ENCODE data around the gene RFTN1.
A peak's percentile ranks its signal among the peaks of the same experiment; 100 is the strongest.

Gene RFTN1

GRCh38 chr3:16297997-16298885 lies 215.3 kb downstream of the RFTN1 start:
- H3K4me3 ChIP-seq (ENCODE audit: low read depth, low read length): no peak overlapping the region
- TF ChIP-seq CTCF (IDR thresholded peaks at IDR 0.05; ENCODE audit: borderline replicate concordance, insufficient read depth, low read depth, low read length): no peak

DNA sequence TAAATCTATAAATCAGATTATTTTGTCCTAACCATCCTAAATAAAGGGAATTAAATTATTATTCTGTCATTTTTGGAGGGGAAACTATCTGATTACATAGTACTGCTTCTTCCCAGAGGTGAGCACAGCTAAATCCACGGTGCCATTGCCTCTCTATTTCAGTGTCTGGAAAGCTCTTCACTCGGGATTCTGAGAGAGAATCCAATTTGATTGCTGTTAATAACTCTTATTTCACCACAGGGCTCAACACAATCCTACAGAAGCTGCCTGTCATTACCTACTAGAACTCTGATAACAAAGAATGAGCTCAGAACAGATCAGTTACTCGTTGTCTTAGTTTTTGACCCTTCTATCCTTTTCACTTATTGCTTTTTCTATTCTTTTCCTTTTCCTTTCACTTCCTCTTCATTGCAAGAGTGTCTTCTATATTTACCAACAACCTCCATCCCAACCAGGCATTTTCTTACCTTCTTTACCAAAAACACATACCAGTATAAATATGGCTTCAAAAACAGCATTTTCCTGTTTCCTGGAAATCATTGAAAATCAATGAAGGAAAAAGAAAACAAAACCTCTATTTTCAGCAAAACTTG lies 218.1 kb downstream of the RFTN1 start:
- TF ChIP-seq CTCF (IDR thresholded peaks at IDR 0.05; ENCODE audit: borderline replicate concordance, insufficient read depth, low read depth, low read length): no peak
- H3K4me3 ChIP-seq (ENCODE audit: low read depth, low read length): no peak overlapping the region

GRCh38 chr3:16294844-16295243 lies 218.7 kb downstream of the RFTN1 start:
- no peak overlapping the region for H3K4me3 ChIP-seq (ENCODE audit: low read depth, low read length)
- no peak for TF ChIP-seq CTCF (IDR thresholded peaks at IDR 0.05; ENCODE audit: borderline replicate concordance, insufficient read depth, low read depth, low read length)

DNA sequence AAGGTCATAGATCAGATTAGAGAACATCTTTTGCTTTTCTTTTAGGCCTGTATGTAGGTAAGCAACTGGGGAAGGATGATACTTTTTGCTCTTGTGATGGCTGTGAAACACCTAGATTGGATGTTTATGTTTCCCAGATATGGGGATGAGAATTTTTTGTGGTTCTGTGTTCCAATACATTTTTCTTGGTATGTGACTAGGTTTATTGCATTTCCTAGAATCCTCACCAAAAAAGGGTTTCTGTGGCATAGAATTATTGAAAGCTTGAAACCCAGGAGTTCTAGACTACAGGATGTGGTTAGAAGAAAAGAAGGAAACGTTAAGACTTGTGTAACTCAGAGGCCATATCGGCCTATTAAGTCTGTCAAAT lies 222.7 kb downstream of the RFTN1 start:
- no peak overlapping the region for H3K4me3 ChIP-seq (ENCODE audit: low read depth, low read length)
- no peak for TF ChIP-seq CTCF (IDR thresholded peaks at IDR 0.05; ENCODE audit: borderline replicate concordance, insufficient read depth, low read depth, low read length)

DNA sequence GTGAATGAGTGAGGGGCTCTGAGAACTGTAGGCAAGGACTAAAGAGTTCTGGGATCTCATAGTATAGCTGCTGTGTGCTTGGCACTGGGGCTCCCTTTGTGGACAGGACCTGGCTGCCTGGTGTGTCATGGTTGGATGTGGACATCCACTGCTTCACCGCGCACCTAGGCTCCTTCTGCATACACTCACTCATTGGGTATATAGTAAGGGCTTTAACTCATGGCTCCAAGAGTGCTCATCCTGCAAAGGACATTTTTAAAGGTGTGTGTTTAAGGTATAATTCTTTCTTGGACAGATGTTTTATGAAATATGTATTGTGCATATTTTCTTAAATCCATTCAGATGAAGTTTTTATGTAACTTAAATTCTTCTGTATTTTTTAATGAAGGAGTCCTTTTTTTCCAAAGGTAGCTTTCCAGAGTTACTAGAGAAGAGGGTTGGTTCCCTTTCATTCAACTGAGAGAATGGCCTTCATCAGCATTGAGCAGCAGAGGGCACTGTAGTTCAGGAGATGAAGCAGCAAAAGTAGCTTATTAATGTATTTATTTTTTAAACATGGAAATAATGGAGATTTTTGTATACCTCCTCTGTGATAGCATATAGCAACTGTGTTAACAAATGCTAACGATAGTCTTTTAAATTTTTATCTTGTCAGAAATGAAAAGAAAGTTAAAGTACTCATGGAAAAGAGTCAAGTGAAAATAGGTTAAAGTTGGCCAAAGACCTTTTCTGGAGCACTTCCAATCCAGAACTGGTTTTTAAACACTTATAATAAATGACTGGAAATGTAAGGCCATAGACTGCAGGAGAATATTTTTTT lies 223.3 kb downstream of the RFTN1 start:
- no peak overlapping the region for H3K4me3 ChIP-seq (ENCODE audit: low read depth, low read length)
- TF ChIP-seq CTCF (IDR thresholded peaks at IDR 0.05; ENCODE audit: borderline replicate concordance, insufficient read depth, low read depth, low read length): peak; percentile 54; the same call in 1 of the 2 replicates

DNA sequence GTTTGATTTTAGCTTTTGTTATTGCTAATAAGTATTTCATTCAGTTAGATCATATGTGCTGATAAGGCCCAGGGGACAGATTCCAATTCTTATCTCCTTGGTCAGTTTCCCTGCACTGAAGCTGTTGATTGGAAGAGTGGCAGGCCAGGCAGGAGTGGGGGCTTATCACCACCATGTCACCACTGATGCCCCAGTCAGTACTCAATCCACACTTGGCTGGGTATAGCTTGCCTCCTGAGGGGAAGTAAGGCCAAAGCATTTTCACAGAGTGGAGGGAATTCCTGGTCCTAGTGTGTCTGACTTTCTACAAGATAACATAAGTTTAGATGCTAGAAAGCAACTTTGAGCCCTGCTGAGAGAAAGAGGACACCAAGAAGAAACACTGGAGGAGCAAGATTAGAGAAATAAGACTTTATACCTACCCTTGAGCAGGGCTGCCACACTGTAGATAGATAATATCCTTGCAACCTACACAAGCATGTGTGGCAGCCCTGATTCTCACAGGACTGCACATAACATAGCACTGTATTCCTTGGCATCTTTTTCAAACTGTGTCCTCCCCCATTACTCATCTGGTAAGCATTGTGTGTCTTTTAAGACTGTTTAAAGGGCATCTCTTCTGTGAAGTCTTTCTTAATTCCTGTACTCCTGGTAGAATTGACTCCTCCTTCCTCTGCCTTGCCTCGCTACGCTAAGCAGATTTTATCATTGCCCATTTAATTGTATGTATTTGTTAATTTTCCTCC lies 224.2 kb downstream of the RFTN1 start:
- TF ChIP-seq CTCF (IDR thresholded peaks at IDR 0.05; ENCODE audit: borderline replicate concordance, insufficient read depth, low read depth, low read length): no peak
- no peak overlapping the region for H3K4me3 ChIP-seq (ENCODE audit: low read depth, low read length)
